LNCaP clone FGC (cell line): ENCODE measurements around the gene ACTR8.

ENCODE experiments used
- DNase-seq: peaks from one replicate; pipeline ENCODE4 v3.0.0-alpha.2; 2011; ENCODE audit warnings: low read depth
- H3K4me3 ChIP-seq: 2 replicates; pipeline ENCODE4 v1.5.1; 2011; ENCODE audit warnings: mild to moderate bottlenecking, low read depth, low read length, control low read depth
- CTCF ChIP-seq: IDR thresholded peaks from 2 replicates; pipeline ENCODE4 v1.5.1; 2012; ENCODE audit warnings: mild to moderate bottlenecking; ENCODE audit not compliant: control insufficient read depth, insufficient read depth; ENCODE audit errors: extremely low read depth

ACTR8 gene

GRCh38 chr3:53834429-53835095 lies 47.4 kb downstream of the ACTR8 start:
- no peak for DNase-seq
- no peak for TF ChIP-seq CTCF
- no peak overlapping the region for H3K4me3 ChIP-seq

- no peak for TF ChIP-seq CTCF
- H3K4me3 ChIP-seq = no peak overlapping the region
- no peak for DNase-seq
These were observed 48.3 kb downstream of the ACTR8 start for GRCh38 chr3:53833700-53834099.

GRCh38 chr3:53833053-53833645 lies 48.8 kb downstream of the ACTR8 start:
- no peak overlapping the region for H3K4me3 ChIP-seq
- no peak for DNase-seq
- TF ChIP-seq CTCF = no peak

GRCh38 chr3:53830944-53831343 lies 51.0 kb downstream of the ACTR8 start:
- no peak overlapping the region for H3K4me3 ChIP-seq
- DNase-seq = no peak
- no peak for TF ChIP-seq CTCF

- no peak for TF ChIP-seq CTCF
- DNase-seq = no peak
- no peak overlapping the region for H3K4me3 ChIP-seq
These were observed 52.3 kb downstream of the ACTR8 start for GRCh38 chr3:53829605-53830004.

- DNase-seq = peak; percentile 75
- no peak overlapping the region for H3K4me3 ChIP-seq
- TF ChIP-seq CTCF = no peak
These were observed 53.4 kb downstream of the ACTR8 start for GRCh38 chr3:53828581-53828980.

GRCh38 chr3:53826048-53826447 lies 55.9 kb downstream of the ACTR8 start:
- no peak overlapping the region for H3K4me3 ChIP-seq
- DNase-seq = no peak
- TF ChIP-seq CTCF = no peak
